ENCODE results near the gene FADS2. TPM values are rescaled to one million over a fixed set of nuclear protein-coding genes. Genes with fewer than 3 reads are reported as not detected.
A peak's percentile ranks its signal among the peaks of the same experiment; 100 is the strongest.

The FADS2 gene
- polyA plus RNA-seq, 2 of the 4 experiments (the other 2 are of a cell fraction) = 215 to 391 TPM

DNA sequence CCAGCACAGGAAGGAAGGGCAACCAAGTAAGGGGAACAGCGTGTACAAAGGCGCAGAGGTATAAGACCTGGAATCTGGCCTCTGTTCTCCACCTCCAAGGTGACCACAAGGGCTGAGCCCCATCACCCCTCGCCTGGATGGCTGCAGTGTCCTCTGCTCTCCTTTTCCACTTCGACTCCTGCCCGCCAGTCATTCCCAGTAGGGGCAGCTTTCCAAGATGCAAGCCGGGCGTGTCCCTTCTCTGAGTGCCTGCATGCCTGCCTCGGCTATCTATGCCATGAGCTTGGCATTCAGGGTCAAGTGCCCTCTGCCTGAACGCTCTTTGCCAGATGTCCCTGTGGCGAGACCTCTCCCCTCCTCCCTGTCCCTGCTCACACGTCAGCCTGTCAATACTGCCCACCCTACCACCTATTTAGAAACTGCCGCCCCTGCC lies 46.3 kb downstream of the FADS2 start:
- Histone ChIP-seq H3K4me3 (no peak overlapping the region), H3K9me3 (no peaks in the 10 kb centered on the region), H3K4me1 (peaks cover 24% of the 10 kb centered on the region), H3K4me2 (0 out of 3 replicates have a peak overlapping the region, but pooled peaks have one; percentile 2), H3K27ac (peak overlapping the region in 1 of 2 experiments; percentile 59; a peak in 2 of 6 replicates)
- no peak for DNase-seq (ENCODE audit: low read depth in 1 of 2, low spot score in 1 of 2)
- no peak for ATAC-seq
- ChIA-PET POLR2A (no interaction called here), CTCF (interaction anchor here (1.1 to 14.3 kb wide), 8 partner anchors 9 to 234 kb away, joined by 3 to 220 read pairs (median 32); partner anchors contain the start of gene FADS3)
- WGBS (ENCODE audit: missing lambda C conversion rate) = 64% methylated on average over 12 of the region's 12 CpGs
- no peak for TF ChIP-seq CHD4 (IDR thresholded peaks at IDR 0.05; ENCODE audit: borderline replicate concordance)
- TF ChIP-seq POLR2A (IDR thresholded peaks at IDR 0.05; ENCODE audit: low read length) = no peak
- TF ChIP-seq, protein P1, sequence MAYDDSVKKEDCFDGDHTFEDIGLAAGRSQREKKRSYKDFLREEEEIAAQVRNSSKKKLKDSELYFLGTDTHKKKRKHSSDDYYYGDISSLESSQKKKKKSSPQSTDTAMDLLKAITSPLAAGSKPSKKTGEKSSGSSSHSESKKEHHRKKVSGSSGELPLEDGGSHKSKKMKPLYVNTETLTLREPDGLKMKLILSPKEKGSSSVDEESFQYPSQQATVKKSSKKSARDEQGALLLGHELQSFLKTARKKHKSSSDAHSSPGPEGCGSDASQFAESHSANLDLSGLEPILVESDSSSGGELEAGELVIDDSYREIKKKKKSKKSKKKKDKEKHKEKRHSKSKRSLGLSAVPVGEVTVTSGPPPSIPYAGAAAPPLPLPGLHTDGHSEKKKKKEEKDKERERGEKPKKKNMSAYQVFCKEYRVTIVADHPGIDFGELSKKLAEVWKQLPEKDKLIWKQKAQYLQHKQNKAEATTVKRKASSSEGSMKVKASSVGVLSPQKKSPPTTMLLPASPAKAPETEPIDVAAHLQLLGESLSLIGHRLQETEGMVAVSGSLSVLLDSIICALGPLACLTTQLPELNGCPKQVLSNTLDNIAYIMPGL (CRISPR knock-in tag; IDR thresholded peaks at IDR 0.05; ENCODE audit: borderline replicate concordance) = no peak
- no peak for TF ChIP-seq RAD21 (conservative IDR thresholded peaks at IDR 0.05 in 1 of 2, IDR thresholded peaks at IDR 0.05 in 1 of 2)
- FAIRE-seq = no peak

DNA sequence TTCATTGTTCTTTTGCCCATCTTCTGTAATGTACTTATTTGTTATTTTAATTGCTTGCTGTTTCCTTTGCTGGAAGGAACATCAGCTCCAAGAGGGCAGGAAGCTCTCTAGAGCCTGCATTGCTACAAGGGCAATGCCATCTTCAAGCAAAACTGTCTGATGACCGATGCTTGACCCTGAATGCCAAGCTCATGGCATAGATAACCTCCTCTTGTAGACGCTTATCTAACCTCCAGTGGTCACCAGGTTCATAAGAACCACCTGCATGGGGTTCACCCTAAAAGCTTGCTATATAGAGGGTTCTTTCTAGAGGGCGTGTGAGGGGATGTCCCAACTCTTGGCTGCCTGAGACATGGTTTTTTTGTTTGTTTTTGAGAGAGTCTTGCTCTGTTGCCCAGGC lies 46.8 kb downstream of the FADS2 start:
- Histone ChIP-seq H3K4me1 (peaks cover 24% of the 10 kb centered on the region), H3K9me3 (no peaks in the 10 kb centered on the region), H3K4me2 (0 out of 3 replicates have a peak overlapping the region, but pooled peaks have one; percentile 2), H3K4me3 (no peak overlapping the region), H3K27ac (peak overlapping the region in 1 of 2 experiments; percentile 59; a peak in 2 of 6 replicates)
- POLR2A ChIA-PET = no interaction called here
- ATAC-seq (no peak), DNase-seq (ENCODE audit: low read depth in 1 of 2, low spot score in 1 of 2) (no peak), FAIRE-seq (no peak)
- TF ChIP-seq CBX2 (IDR thresholded peaks at IDR 0.05; ENCODE audit: borderline replicate concordance, low read depth) (no peak), ESRRA (IDR thresholded peaks at IDR 0.05; ENCODE audit: borderline replicate concordance, low read length) (no peak), FOSB (CRISPR knock-in tag; IDR thresholded peaks at IDR 0.05) (no peak), ZNF302 (CRISPR knock-in tag; IDR thresholded peaks at IDR 0.05) (no peak), JUN (IDR thresholded peaks at IDR 0.05) (no peak), PHF8 (IDR thresholded peaks at IDR 0.05; ENCODE audit: borderline replicate concordance, low read depth) (no peak), MAFK (IDR thresholded peaks at IDR 0.05; ENCODE audit: partially characterized antibody) (no peak), EHMT2 (IDR thresholded peaks at IDR 0.05; ENCODE audit: low read depth) (no peak), NFE2L2 (conservative IDR thresholded peaks at IDR 0.05; ENCODE audit: low read length) (no peak), ZSCAN20 (CRISPR knock-in tag; IDR thresholded peaks at IDR 0.05) (no peak), POLR2A (IDR thresholded peaks at IDR 0.05; ENCODE audit: low read length) (no peak), RARB (CRISPR knock-in tag; IDR thresholded peaks at IDR 0.05) (no peak), NR3C1 (IDR thresholded peaks at IDR 0.05) (no peak), JUNB (IDR thresholded peaks at IDR 0.05) (no peak), GATA3 (IDR thresholded peaks at IDR 0.05; ENCODE audit: borderline replicate concordance) (no peak), SREBF2 (IDR thresholded peaks at IDR 0.05) (no peak)
- TF ChIP-seq, protein P2, sequence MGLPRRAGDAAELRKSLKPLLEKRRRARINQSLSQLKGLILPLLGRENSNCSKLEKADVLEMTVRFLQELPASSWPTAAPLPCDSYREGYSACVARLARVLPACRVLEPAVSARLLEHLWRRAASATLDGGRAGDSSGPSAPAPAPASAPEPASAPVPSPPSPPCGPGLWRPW (IDR thresholded peaks at IDR 0.05) = no peak
- TF ChIP-seq, protein P3, sequence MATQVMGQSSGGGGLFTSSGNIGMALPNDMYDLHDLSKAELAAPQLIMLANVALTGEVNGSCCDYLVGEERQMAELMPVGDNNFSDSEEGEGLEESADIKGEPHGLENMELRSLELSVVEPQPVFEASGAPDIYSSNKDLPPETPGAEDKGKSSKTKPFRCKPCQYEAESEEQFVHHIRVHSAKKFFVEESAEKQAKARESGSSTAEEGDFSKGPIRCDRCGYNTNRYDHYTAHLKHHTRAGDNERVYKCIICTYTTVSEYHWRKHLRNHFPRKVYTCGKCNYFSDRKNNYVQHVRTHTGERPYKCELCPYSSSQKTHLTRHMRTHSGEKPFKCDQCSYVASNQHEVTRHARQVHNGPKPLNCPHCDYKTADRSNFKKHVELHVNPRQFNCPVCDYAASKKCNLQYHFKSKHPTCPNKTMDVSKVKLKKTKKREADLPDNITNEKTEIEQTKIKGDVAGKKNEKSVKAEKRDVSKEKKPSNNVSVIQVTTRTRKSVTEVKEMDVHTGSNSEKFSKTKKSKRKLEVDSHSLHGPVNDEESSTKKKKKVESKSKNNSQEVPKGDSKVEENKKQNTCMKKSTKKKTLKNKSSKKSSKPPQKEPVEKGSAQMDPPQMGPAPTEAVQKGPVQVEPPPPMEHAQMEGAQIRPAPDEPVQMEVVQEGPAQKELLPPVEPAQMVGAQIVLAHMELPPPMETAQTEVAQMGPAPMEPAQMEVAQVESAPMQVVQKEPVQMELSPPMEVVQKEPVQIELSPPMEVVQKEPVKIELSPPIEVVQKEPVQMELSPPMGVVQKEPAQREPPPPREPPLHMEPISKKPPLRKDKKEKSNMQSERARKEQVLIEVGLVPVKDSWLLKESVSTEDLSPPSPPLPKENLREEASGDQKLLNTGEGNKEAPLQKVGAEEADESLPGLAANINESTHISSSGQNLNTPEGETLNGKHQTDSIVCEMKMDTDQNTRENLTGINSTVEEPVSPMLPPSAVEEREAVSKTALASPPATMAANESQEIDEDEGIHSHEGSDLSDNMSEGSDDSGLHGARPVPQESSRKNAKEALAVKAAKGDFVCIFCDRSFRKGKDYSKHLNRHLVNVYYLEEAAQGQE (IDR thresholded peaks at IDR 0.05) = no peak
- TF ChIP-seq, protein P4, sequence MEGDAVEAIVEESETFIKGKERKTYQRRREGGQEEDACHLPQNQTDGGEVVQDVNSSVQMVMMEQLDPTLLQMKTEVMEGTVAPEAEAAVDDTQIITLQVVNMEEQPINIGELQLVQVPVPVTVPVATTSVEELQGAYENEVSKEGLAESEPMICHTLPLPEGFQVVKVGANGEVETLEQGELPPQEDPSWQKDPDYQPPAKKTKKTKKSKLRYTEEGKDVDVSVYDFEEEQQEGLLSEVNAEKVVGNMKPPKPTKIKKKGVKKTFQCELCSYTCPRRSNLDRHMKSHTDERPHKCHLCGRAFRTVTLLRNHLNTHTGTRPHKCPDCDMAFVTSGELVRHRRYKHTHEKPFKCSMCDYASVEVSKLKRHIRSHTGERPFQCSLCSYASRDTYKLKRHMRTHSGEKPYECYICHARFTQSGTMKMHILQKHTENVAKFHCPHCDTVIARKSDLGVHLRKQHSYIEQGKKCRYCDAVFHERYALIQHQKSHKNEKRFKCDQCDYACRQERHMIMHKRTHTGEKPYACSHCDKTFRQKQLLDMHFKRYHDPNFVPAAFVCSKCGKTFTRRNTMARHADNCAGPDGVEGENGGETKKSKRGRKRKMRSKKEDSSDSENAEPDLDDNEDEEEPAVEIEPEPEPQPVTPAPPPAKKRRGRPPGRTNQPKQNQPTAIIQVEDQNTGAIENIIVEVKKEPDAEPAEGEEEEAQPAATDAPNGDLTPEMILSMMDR (IDR thresholded peaks at IDR 0.05) = no peak
- TF ChIP-seq, protein P5, sequence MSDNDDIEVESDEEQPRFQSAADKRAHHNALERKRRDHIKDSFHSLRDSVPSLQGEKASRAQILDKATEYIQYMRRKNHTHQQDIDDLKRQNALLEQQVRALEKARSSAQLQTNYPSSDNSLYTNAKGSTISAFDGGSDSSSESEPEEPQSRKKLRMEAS (IDR thresholded peaks at IDR 0.05) = no peak
- 59% methylated on average over 3 of the region's 3 CpGs for WGBS (ENCODE audit: missing lambda C conversion rate)
- CTCF ChIA-PET = interaction anchor here (1.2 to 14.3 kb wide), 7 partner anchors 11 to 234 kb away, joined by 3 to 220 read pairs (median 37); partner anchors contain the start of gene FADS3

All from A549 (cell line).